GM10266 (cell line): ENCODE data around the gene CORO7.
A peak's percentile ranks its signal among the peaks of the same experiment; 100 is the strongest.

Source experiments
- DNase-seq: peaks from one replicate; pipeline ENCODE4 v3.0.0; 2012; ENCODE audit errors: extremely low spot score
- CTCF ChIP-seq: IDR thresholded peaks from 2 replicates; pipeline ENCODE4 v1.5.1; 2012; ENCODE audit warnings: mild to moderate bottlenecking, low read depth; ENCODE audit not compliant: control insufficient read depth, insufficient read depth; ENCODE audit errors: missing control alignments

Gene CORO7

DNA sequence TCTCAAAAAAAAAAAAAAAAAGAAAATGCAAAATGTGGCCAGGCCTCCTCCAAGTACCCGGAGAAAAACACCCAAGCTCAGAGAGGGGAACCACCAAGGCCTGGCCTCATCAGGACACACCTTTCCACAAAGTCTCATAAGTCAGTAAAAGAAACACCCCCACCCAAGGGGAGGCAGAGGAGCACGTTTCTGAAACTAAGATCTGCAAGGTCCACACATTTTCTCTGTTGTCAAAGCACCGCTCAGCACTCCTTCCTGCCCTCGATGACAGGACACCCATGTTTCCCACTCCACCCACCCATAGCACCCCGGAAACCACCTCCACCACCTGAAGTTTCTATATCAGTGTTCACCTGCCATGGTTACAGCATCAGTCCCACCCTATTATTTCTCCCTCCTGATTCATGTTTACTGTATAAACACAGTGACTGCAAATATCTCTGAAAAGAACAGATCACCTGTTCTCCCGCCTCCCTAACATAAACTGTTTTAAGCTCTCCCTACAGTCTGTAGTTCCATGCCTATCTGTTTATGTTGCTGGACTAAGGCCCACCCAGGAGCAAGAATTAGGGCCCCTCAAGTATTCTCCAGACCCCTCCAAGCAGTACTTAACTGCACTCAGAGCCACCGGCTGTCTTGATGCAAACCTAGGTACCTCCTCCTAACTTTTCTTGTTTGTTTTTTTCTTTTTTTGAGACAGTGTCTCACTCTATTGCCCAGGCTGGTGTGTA, 2.0 kb downstream of the CORO7 start:
- TF ChIP-seq CTCF, result no peak
- DNase-seq, result peak; percentile 93

- TF ChIP-seq CTCF, result no peak
- DNase-seq, result no peak
These were observed 3.5 kb downstream of the CORO7 start for GRCh38 chr16:4412854-4413253.

GRCh38 chr16:4412159-4412558, 4.2 kb downstream of the CORO7 start:
- no peak for TF ChIP-seq CTCF
- no peak for DNase-seq

GRCh38 chr16:4411684-4412083, 4.7 kb downstream of the CORO7 start:
- DNase-seq, result no peak
- TF ChIP-seq CTCF, result no peak

DNA sequence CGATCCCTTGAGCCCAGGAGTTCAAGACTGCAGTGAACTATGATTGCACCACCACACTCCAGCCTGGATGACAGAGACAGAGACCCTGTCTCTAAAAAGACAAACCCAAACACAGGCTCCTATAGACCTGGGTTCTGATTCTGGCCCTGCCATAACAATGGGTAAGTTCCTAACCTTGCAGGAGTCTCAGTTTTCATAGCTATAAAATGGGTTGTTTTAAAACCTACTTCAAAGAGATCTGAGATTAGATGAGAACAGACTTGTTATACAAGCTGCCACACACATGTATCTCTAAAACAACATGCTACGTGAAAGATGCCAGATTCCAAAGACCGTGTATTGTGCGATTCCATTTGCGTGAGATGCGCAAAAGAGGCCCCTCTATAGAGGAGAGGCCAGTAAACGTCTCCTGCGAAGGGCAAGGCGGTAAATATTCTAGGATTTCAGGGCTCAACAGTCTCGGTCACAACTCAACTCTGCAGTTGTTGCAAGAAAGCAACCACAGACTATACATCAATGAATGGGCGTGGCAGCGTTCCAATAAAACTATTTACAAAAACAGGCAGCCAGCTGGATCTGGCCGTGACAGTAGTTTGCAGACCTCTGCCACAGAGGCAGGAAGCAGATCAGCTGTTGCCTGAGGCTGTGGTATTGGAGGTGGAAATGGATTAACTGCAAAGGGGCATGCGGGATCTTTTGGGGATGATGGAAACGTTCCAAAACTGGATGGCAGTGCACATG, 5.9 kb downstream of the CORO7 start:
- TF ChIP-seq CTCF, result no peak
- no peak for DNase-seq

DNA sequence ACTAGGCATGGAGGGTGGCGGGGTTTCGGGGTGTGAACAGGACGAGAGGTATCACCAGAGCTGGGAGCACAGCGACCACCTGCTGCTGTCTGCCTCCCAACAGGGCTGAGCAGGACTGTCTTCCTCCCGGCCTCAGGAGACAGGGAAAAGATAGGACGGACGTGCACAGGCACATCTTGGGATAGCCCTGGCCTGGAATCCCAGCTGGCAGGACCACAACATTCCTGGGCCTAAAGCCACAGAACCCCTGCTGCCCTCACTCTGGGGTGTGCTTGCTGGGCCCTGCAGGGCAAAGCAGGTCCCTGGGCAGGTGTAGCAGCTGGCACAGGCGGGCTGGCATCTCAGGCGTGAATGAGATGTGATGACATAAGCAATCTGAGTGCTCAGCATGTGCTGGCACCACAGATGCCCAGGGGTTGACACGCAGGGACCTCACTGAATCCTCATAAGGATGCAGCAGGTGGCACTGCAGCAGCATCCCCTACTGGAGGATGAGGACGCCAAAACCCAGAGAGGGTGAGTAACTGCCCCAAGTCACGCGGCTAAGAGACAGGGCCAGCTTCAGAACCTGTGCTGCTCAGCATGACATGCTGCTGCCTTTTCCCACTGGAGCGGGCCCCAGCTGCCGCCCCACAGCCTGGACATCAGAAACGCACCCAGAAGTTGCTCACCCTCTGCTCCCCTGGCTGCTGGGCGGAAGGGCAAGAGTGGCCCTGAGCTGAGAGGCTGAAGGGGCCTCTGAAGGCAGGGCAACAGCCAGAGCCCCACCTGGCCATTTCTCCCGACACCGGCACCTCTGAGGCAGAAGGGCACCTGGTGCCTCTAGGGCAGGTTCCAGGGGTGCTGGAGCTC, 7.1 kb downstream of the CORO7 start:
- no peak for TF ChIP-seq CTCF
- no peak for DNase-seq
